Prostate gland (tissue), 2 donors: ENCODE data around the gene METTL9. TPM values are rescaled to one million over a fixed set of nuclear protein-coding genes. Genes with fewer than 3 reads are reported as not detected.
"Not testable (repeated sequence)": the region's sequence is repeated elsewhere in the genome, so short reads cannot be mapped to it uniquely, and the experiment has no call there.

Experiments
- DNase-seq: peaks from one replicate; pipeline ENCODE4 v3.0.0-alpha.2; 2019; ENCODE audit warnings: low spot score
- H3K27ac ChIP-seq, 2 donors: fragments of 200-600 bp; sonication (generic); 2 replicates each; pipeline ENCODE4 v1.5.1; 2017 to 2019
- H3K27me3 ChIP-seq: fragments of 200-600 bp; sonication (generic); replicated peaks from 2 replicates; pipeline ENCODE4 v1.5.1; 2019; ENCODE audit not compliant: insufficient read depth
- H3K36me3 ChIP-seq, 2 donors: fragments of 200-600 bp; sonication (generic); 1 replicate in 1 of 2; 2 replicates in 1 of 2; pipeline versions ENCODE4 v1.5.1 to v1.8.1; 2017 to 2019
- H3K4me1 ChIP-seq: fragments of 200-600 bp; sonication (generic); replicated peaks from 2 replicates; pipeline ENCODE4 v1.5.1; 2019
- H3K4me3 ChIP-seq, 2 donors: fragments of 200-600 bp; sonication (generic); 2 replicates each; pipeline ENCODE4 v1.5.1; 2017 to 2019
- H3K9me3 ChIP-seq: fragments of 200-600 bp; sonication (generic); 2 replicates; pipeline ENCODE4 v1.5.1; 2017
- CTCF ChIP-seq, 4 experiments: fragments of 200-600 bp in 2 of 4; fragments of 450-650 bp in 2 of 4; sonication (generic) in 2 of 4; IDR thresholded peaks; 1 replicate in 3 of 4; 2 replicates in 1 of 4; pipeline ENCODE4 v1.5.1; 2016 to 2019; ENCODE audit warnings: antibody characterized with exemption in 4 of 4, mild to moderate bottlenecking in 2 of 4, moderate library complexity in 2 of 4
- POLR2A ChIP-seq: fragments of 450-650 bp; IDR thresholded peaks from one replicate; pipeline ENCODE4 v1.6.1; 2016; ENCODE audit warnings: antibody characterized with exemption, mild to moderate bottlenecking
- POLR2AphosphoS5 ChIP-seq: sonication (generic); formaldehyde crosslinking; IDR thresholded peaks from one replicate; pipeline ENCODE4 v1.6.1; 2017; ENCODE audit warnings: antibody characterized with exemption
- WGBS: methylation state at CpG from one replicate; pipeline ENCODE4 v1.1.5; 2018; 5-methylcytosine and 5-hydroxymethylcytosine counted together
- intact Hi-C: fragments of 100-400 bp; cut with DNase I; formaldehyde crosslinking; loops from one replicate; pipeline ENCODE4 v1.14.2; 2022
- total RNA-seq, 2 donors: library from RNA; depleted of rRNA; stranded (reverse); fragments of >200 nt; gene quantifications; one replicate each; pipeline ENCODE4 v1.1.0, GENCODE V29; 2016

Gene METTL9
- total RNA-seq, 2 donors from 2014 or later = 98.9 to 160 TPM

DNA sequence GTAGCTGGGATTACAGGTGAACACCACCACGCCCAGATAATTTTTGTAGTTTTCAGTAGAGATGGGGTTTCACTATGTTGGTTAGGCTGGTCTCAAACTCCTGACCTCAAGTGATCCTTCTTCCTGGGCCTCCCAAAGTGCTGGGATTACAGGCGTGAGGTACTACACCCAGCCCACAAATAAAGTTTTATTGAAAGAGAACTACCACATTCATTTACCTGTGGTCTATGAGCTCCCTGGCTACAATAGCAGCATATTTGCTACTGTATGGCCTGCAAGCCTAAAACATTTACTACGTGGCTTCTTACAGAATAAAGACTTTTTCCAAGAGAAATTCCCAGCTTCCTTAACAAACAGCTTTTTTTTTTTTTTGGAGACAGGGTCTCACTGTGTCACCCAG is 3.4 kb downstream of the METTL9 start:
- TF ChIP-seq POLR2AphosphoS5 = no peak
- Histone ChIP-seq H3K27me3 (no peaks in the 10 kb centered on the region), H3K4me3 (no peak overlapping the region), H3K27ac (no peak overlapping the region), H3K4me1 (no peaks in the 10 kb centered on the region), H3K9me3 (no peaks in the 10 kb centered on the region), H3K36me3 (no peaks in the 10 kb centered on the region)
- DNase-seq = no peak
- intact Hi-C loops = no loop called here
- WGBS = 96% methylated on average over 3 of the region's 3 CpGs

DNA sequence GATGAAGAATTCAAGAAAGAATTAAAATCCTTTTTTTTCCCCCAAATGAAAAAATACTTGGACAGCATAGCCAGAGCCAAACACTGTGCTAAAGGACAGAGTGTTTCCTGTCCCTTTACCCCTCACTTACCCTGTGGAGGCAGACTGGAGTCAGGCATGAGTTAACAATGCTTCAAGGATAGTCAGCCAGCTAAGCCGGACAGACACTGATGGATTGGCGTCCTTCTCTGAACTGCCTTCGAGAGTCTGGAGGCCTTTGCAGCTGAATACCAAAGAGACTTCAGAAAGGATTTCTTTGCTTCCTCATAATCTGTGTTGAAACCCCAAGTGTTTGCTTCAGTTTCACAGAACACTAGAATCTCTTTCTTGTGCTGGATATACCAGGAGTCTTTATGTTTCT is 4.6 kb downstream of the METTL9 start:
- Histone ChIP-seq H3K36me3 (no peaks in the 10 kb centered on the region), H3K27me3 (no peaks in the 10 kb centered on the region), H3K27ac (no peak overlapping the region), H3K4me3 (no peak overlapping the region), H3K9me3 (no peaks in the 10 kb centered on the region), H3K4me1 (no peaks in the 10 kb centered on the region)
- TF ChIP-seq CTCF (IDR thresholded peaks at IDR 0.05) (no peak), POLR2A (no peak), POLR2AphosphoS5 (no peak)
- 20% methylated on average over 3 of the region's 3 CpGs for WGBS
- DNase-seq = no peak
- intact Hi-C loops = no loop called here

DNA sequence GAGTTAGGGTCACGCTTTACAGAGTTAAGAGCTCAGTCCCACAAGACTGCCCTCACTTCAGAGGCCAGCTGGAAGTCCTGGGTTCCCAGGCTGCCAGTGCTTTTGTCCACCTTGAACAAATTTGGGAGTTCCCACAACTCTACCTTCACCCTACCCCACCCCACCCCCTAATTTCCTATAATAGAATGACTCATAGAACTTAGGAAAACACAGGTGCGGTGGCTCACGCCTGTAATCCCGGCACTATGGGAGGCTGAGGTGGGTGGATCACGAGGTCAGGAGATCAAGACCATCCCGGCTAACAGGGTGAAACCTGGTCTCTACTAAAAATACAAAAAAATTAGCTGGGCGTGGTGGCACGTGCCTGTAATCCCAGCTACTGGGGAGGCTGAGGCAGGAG is 6.5 kb downstream of the METTL9 start:
- DNase-seq, H3K9me3 ChIP-seq, H3K4me3 ChIP-seq, H3K4me1 ChIP-seq, intact Hi-C loops, H3K36me3 ChIP-seq, H3K27me3 ChIP-seq, H3K27ac ChIP-seq: not testable (repeated sequence)
- 91% methylated on average over 8 of the region's 8 CpGs for WGBS

DNA sequence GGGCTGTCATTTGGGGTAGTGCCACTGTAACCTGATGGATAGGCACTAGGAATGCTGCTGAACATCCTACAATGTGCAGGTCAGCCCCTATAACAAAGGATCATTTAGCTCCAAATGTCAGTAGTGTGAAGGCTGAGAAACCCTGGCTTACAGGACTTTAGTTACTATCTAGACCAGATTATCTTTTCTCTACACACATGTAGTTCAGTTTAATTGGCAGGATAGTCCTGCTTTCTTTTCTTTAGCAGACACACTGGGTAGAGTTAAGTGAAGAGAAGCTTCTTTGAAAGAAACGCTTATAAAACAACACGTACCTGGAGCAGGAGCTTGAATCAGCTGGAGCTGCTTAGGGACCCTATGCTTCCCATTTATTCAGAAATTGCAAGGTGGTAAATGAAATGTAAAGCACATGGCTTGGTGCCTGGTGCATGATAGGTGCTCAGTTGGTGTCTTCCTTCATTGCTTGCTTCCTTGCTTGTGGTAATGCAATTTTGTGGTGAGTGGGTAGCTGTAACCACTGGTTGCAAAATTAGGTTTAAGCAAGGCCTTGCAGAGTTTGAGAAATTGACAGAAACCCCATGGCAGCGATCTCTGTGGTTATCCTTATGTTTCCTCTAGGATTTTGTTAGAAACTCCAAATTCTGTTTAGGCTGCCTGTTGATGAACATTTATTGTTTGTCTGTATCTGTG is 9.4 kb downstream of the METTL9 start:
- Histone ChIP-seq H3K4me1 (no peaks in the 10 kb centered on the region), H3K4me3 (no peak overlapping the region), H3K27me3 (no peaks in the 10 kb centered on the region), H3K9me3 (no peaks in the 10 kb centered on the region), H3K27ac (no peak overlapping the region), H3K36me3 (no peaks in the 10 kb centered on the region)
- WGBS = 72% methylated on average over 3 of the region's 3 CpGs
- TF ChIP-seq POLR2AphosphoS5 (no peak), CTCF (IDR thresholded peaks at IDR 0.05) (no peak), POLR2A (no peak)
- intact Hi-C loops = no loop called here
- no peak for DNase-seq

GRCh38 chr16:21610006-21610544 is 10.7 kb downstream of the METTL9 start:
- intact Hi-C loops = no loop called here
- Histone ChIP-seq H3K9me3 (no peaks in the 10 kb centered on the region), H3K27me3 (no peaks in the 10 kb centered on the region), H3K36me3 (no peaks in the 10 kb centered on the region), H3K4me3 (no peak overlapping the region), H3K27ac (no peak overlapping the region), H3K4me1 (no peaks in the 10 kb centered on the region)
- no peak for DNase-seq
- 88% methylated on average over 3 of the region's 3 CpGs for WGBS
- TF ChIP-seq POLR2A (no peak), POLR2AphosphoS5 (no peak), CTCF (IDR thresholded peaks at IDR 0.05) (no peak)

DNA sequence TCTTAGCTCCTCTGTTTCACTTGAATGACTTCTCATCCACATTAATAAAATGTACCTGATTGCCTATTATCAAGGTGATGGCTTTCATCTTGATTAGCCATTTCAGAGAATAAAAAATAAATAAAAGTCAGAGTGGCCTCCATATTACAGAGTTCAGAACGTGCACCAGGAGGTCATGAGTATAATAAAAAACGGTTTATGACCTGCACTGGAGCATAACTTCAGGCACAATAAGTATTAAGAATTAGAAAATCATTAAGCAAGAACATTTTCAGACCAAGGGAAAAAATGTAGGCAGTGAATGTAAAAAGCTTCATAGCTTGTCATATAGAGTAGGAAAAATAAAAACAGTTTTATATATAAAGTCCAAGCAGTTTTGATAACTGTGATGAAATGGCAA is 11.4 kb downstream of the METTL9 start:
- Histone ChIP-seq H3K4me1 (no peaks in the 10 kb centered on the region), H3K9me3 (no peaks in the 10 kb centered on the region), H3K27ac (no peak overlapping the region), H3K27me3 (no peaks in the 10 kb centered on the region), H3K36me3 (no peaks in the 10 kb centered on the region), H3K4me3 (no peak overlapping the region)
- TF ChIP-seq POLR2AphosphoS5 (no peak), POLR2A (no peak), CTCF (IDR thresholded peaks at IDR 0.05) (no peak)
- intact Hi-C loops = no loop called here
- no peak for DNase-seq
- WGBS = 31% methylated on average over 2 of the region's 2 CpGs
